ENCODE measurements around the gene ASPM. TPM values are rescaled to one million over a fixed set of nuclear protein-coding genes. Genes with fewer than 3 reads are reported as not detected.

Gene ASPM
- total RNA-seq, 2 experiments from 2014 or later, result 47.8 to 49.5 TPM

DNA sequence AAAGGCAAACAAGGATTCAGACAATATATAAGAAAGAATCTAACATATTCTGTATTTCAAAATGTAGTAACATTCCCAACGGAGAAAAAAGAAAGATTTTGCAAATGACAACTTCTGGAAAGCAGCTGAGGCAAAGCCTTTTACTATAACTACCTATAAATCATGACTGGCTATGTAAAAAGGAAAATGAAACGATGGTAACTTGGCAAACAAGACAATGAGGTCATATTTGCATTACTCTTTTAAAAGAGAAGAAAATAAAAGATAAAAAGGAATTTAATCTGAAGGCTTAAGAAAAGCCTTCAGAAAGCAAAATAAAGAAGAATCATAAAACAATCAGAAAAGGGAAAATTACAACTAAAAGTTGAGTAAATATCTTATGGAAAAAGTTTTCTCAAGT lies 25.1 kb upstream of the ASPM start:
- H3K27ac Mint-ChIP-seq, result no peak overlapping the region
- intact Hi-C loops (cut with DNase I, micrococcal nuclease), result no loop called here
- peaks cover 2% of the 10 kb centered on the region for H3K4me1 Mint-ChIP-seq
- H3K27me3 Mint-ChIP-seq, result no peaks in the 10 kb centered on the region
- DNase-seq (no peak), ATAC-seq (no peak)
- H3K4me3 Mint-ChIP-seq, result no peak overlapping the region
- H3K36me3 Mint-ChIP-seq (ENCODE audit: low read depth), result peaks cover 30% of the 10 kb centered on the region
- CTCF ChIA-PET, result interaction anchor here (2.0 kb wide), 1 partner anchor 10 kb away, joined by 5 read pairs; no protein-coding TSS in a partner anchor
- no peaks in the 10 kb centered on the region for H3K9me3 Mint-ChIP-seq (ENCODE audit: low read depth)
- POLR2A ChIA-PET, result no interaction called here

DNA sequence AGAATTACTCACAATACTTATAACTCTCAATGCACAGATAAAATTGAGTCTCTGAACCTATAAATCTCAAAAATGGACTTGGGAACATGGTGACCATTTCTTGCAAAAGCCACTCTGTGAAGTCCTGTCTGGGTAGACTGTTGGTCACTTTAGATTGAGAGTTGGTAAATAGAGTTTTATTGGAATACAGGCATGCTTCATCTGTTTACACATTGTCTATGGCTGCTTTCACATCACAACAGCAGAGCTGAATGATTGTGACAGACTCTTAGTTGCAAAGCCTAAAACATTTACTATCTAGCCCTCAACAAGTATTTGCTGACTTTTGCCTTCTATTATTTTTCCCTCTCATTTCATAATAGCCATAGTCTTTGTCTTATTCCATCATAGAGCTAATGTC lies 24.1 kb upstream of the ASPM start:
- Mint-ChIP-seq H3K27me3 (no peaks in the 10 kb centered on the region), H3K9me3 (ENCODE audit: low read depth) (no peaks in the 10 kb centered on the region), H3K27ac (no peak overlapping the region), H3K36me3 (ENCODE audit: low read depth) (peaks cover 30% of the 10 kb centered on the region), H3K4me3 (no peak overlapping the region), H3K4me1 (peaks cover 2% of the 10 kb centered on the region)
- no peak for DNase-seq
- POLR2A ChIA-PET, result no interaction called here
- CTCF ChIA-PET, result interaction anchor here (1.4 to 2.0 kb wide), 3 partner anchors 9 to 11 kb away, joined by 3 to 5 read pairs (median 4); no protein-coding TSS in a partner anchor
- ATAC-seq, result no peak
- intact Hi-C loops (cut with DNase I, micrococcal nuclease), result no loop called here

DNA sequence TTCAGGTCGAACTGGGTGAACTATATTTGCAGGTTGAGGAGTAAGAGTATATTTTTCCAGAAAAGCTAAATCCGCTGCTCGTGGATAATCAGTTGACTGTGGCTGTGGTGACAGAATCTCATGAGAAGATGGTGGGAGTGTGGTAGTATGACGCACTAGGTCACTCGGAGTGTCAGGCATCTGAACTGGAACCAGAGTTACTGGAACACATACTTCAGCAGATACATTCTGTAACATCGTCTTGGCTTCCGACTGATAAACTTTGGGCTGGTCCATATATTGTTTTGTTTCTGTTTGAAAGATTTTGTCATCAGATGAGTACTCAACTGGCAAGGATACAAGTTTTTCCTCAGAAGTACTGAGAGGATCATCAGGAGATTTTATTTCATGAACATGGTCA lies 13.0 kb upstream of the ASPM start:
- ChIA-PET CTCF (no interaction called here), POLR2A (no interaction called here)
- Mint-ChIP-seq H3K36me3 (ENCODE audit: low read depth) (peaks cover 5% of the 10 kb centered on the region), H3K9me3 (ENCODE audit: low read depth) (no peaks in the 10 kb centered on the region), H3K27me3 (no peaks in the 10 kb centered on the region), H3K4me3 (no peak overlapping the region), H3K4me1 (no peaks in the 10 kb centered on the region), H3K27ac (no peak overlapping the region)
- no peak for ATAC-seq
- intact Hi-C loops (cut with DNase I, micrococcal nuclease), result no loop called here
- no peak for DNase-seq

DNA sequence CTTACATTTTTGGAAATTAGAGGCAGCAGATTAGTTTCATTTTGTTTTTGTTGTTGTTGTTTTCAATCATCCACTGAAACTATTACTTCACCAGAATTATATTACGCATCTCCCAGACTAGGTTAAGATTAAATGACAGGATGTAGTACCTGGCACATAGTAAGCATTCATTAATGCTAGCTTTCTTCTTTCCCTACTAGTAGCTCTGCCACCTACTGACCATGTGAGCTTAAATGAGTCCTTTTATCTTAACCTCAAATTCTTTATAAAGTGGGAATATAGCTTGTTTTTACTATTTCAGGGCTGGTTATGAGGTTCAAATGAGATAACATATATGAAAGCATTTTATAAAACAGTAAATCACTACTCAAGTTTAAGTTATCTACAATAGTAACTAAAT lies 10.2 kb upstream of the ASPM start:
- H3K9me3 Mint-ChIP-seq (ENCODE audit: low read depth), result no peaks in the 10 kb centered on the region
- H3K4me1 Mint-ChIP-seq, result no peaks in the 10 kb centered on the region
- intact Hi-C loops (cut with DNase I, micrococcal nuclease), result no loop called here
- no peak overlapping the region for H3K4me3 Mint-ChIP-seq
- DNase-seq, result no peak
- H3K36me3 Mint-ChIP-seq (ENCODE audit: low read depth), result peaks cover 5% of the 10 kb centered on the region
- no peak overlapping the region for H3K27ac Mint-ChIP-seq
- POLR2A ChIA-PET, result no interaction called here
- no peak for ATAC-seq
- no peaks in the 10 kb centered on the region for H3K27me3 Mint-ChIP-seq
- CTCF ChIA-PET, result interaction anchor here (0.7 kb wide), 1 partner anchor 11 kb away, joined by 3 read pairs; no protein-coding TSS in a partner anchor

DNA sequence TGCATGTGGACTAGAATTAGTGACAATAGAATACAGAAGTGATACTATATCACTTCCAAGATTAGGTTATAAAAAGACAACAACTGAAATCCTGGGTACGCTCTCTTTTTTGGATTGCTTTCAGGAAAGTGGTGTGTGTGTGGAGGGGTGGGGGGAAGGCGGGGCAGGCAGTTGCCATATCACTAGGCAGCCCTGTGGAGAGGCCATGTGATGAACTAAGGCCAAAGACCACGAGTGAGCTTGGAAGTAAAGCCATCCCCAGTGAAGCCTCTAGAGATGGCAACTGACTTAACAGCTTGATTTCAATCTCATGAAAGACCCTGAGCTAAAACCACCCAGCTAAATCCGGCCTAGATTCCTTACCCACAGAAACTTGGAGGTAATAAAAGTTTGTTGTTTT lies 6.2 kb upstream of the ASPM start:
- intact Hi-C loops (cut with DNase I, micrococcal nuclease), result no loop called here
- POLR2A ChIA-PET, result no interaction called here
- ATAC-seq (no peak), DNase-seq (no peak)
- Mint-ChIP-seq H3K36me3 (ENCODE audit: low read depth) (no peaks in the 10 kb centered on the region), H3K27ac (no peak overlapping the region), H3K27me3 (no peaks in the 10 kb centered on the region), H3K4me3 (no peak overlapping the region), H3K4me1 (no peaks in the 10 kb centered on the region), H3K9me3 (ENCODE audit: low read depth) (no peaks in the 10 kb centered on the region)
- CTCF ChIA-PET, result interaction anchor here (0.5 to 1.4 kb wide), 2 partner anchors 28 to 198 kb away, joined by 3 to 4 read pairs; no protein-coding TSS in a partner anchor

DNA sequence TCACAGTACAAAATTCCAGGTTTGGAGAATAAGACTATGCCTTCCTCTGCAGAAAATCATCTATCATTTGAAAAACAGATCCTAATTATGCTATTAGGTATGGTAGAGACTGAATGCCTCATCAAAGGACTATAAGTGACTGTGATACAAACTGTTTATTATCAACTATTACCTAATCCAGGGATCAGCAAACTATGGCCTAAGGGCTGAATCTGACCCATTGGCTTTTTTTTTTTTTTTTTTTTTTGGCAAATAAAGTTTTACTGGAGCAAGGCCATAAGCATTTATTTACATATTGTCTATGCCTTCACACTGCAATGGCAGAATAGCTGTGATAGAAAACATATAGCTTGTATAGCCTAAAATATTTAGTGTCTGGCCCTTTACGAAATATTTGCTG lies 4.7 kb upstream of the ASPM start:
- H3K27ac Mint-ChIP-seq, result no peak overlapping the region
- DNase-seq (no peak), ATAC-seq (no peak)
- H3K4me1 Mint-ChIP-seq, result peaks cover 2% of the 10 kb centered on the region
- H3K4me3 Mint-ChIP-seq, result no peak overlapping the region
- no peaks in the 10 kb centered on the region for H3K36me3 Mint-ChIP-seq (ENCODE audit: low read depth)
- CTCF ChIA-PET, result interaction anchor here (0.6 to 1.4 kb wide), 3 partner anchors 29 to 775 kb away, joined by 3 to 4 read pairs (median 3); no protein-coding TSS in a partner anchor
- intact Hi-C loops (cut with DNase I, micrococcal nuclease), result no loop called here
- POLR2A ChIA-PET, result no interaction called here
- H3K27me3 Mint-ChIP-seq, result no peaks in the 10 kb centered on the region
- no peaks in the 10 kb centered on the region for H3K9me3 Mint-ChIP-seq (ENCODE audit: low read depth)

DNA sequence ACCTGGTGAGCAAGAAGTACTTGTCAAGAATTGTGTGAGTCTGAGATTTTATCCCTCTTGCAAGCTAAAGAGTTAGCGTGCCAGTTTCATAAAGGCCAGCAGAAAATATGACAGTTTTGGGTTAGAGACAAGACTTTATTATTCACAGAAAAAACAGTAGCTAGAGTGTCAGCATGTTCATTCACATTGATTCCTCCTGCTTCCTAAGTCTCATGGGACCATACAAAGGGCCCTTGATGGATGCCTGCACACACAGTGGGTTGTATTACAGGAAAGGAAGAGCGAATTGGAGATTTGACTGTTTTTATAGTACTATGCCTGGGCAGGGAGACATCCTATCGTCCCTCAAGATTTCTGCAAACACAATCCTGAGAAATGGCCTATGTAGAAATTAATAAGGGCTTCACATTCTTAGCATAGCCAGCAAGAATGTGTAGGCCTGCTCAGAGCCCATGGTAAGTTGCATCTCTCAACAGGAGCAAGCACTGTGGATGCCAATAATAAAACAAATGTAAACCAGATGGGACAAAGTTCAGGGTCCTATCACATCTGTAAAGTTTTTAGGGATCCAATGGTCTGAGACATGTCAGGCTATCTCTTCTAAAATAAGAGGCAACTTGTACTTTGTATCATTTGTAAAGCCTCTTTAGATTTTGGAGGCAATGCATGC lies 4.0 kb upstream of the ASPM start:
- H3K9me3 Mint-ChIP-seq (ENCODE audit: low read depth), result no peaks in the 10 kb centered on the region
- H3K27me3 Mint-ChIP-seq, result no peaks in the 10 kb centered on the region
- no peak overlapping the region for H3K4me3 Mint-ChIP-seq
- no peaks in the 10 kb centered on the region for H3K36me3 Mint-ChIP-seq (ENCODE audit: low read depth)
- ATAC-seq (no peak), DNase-seq (no peak)
- ChIA-PET POLR2A (no interaction called here), CTCF (interaction anchor here (0.6 kb wide), 1 partner anchor 227 kb away, joined by 3 read pairs; no protein-coding TSS in a partner anchor)
- H3K27ac Mint-ChIP-seq, result no peak overlapping the region
- intact Hi-C loops (cut with DNase I, micrococcal nuclease), result no loop called here
- H3K4me1 Mint-ChIP-seq, result peaks cover 2% of the 10 kb centered on the region

DNA sequence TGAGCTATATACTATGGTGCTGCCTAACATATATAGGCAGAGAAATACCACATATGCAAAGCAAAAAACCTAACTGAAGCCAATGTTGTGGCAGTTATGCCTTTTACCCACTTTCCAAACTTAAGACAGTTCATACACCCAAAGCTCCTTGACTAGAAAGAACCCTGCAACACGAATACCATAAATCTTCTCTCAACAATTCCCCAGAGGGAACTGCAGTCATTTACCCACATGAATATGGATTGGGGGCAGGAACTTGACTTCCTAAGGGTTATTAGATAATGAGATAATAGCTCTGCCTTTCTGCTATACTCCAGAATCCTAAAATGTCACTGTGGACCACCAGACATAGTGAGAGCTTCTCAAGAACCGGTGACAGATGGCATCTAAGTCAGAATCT lies 2.9 kb upstream of the ASPM start:
- DNase-seq (no peak), ATAC-seq (no peak)
- H3K4me3 Mint-ChIP-seq, result no peak overlapping the region
- H3K36me3 Mint-ChIP-seq (ENCODE audit: low read depth), result peaks cover 3% of the 10 kb centered on the region
- H3K4me1 Mint-ChIP-seq, result peaks cover 5% of the 10 kb centered on the region
- no peak overlapping the region for H3K27ac Mint-ChIP-seq
- no peaks in the 10 kb centered on the region for H3K27me3 Mint-ChIP-seq
- CTCF ChIA-PET, result interaction anchor here (1.0 kb wide), 1 partner anchor 33 kb away, joined by 3 read pairs; no protein-coding TSS in a partner anchor
- H3K9me3 Mint-ChIP-seq (ENCODE audit: low read depth), result no peaks in the 10 kb centered on the region
- POLR2A ChIA-PET, result no interaction called here
- intact Hi-C loops (cut with DNase I, micrococcal nuclease), result loop anchor here in 1 of 2 experiments (5.0 to 10.0 kb wide), 2 partner anchors 625 to 1008 kb away; partner anchors contain the start of genes DENND1B and NEK7

DNA sequence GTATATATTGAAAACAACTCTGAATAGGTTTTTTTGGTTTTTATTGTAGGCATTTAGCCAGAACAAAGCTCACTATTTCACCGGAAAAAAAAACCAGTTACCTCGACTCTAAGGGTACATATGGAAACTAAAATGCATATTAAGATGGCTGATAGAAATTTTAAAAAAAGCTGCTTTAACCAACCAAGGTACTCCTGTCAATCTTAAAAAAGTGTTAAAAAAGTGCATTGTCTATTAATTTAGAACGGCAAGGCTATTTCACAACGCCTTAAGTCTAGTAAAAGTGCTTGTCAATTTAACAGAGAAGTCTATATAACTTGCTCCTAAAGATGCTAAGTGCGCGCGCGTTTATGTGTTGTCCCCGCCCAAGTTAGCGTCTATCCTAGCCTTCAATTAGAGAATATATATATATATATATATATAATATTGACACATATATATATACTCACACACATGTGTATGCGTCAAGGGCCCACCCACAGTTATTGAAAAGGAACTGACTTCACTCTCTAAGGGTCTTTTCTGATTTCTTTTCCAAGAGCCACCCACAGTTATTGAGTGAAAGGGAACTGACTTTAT lies 934 bp downstream of the ASPM start:
- Mint-ChIP-seq H3K27me3 (peaks cover 3% of the 10 kb centered on the region), H3K36me3 (ENCODE audit: low read depth) (peaks cover 29% of the 10 kb centered on the region), H3K27ac (peak overlapping the region; percentile 91), H3K9me3 (ENCODE audit: low read depth) (no peaks in the 10 kb centered on the region), H3K4me1 (peaks cover 18% of the 10 kb centered on the region), H3K4me3 (peak overlapping the region; percentile 97)
- intact Hi-C loops (cut with DNase I, micrococcal nuclease), result loop anchor here in 1 of 2 experiments (5.0 to 10.0 kb wide), 2 partner anchors 629 to 1012 kb away; partner anchors contain the start of genes DENND1B and NEK7
- ChIA-PET POLR2A (no interaction called here), CTCF (interaction anchor here (0.6 kb wide), 1 partner anchor 82 kb away, joined by 3 read pairs; no protein-coding TSS in a partner anchor)
- ATAC-seq (no peak), DNase-seq (peak; percentile 19)

DNA sequence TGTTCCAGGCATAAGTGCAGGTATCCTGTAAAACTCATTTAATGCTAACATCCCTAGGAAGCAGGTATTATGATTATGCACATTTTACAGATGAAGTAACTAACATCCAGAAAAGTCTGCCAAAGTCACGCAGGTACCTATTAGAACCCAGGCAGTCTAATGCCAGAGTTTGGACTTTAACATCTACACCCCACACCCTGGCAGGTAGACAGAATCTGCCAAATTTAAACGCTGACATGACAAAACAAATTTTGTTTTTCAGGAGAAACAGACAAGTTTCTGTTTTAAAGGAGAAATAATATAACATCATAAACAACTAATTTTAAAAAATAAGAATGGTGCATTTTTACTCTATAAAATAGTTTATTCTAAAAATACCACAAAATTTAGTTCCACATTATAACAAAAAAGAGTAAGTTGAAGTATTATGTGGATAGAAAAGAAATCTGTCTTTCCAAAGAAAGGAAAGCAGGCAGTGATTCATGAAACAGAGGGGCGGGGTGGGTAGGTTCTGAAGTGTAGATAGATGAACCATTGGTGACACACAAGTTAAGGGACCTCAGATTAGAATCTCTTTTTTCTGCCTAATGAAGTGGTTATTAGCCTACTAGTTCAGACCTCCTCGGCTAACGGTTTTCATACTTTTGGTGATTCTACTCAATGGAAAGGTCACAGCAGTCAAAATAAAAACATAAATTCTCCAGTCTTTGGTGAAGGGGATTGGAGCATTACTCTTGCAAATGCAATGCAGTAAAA lies 1.7 kb downstream of the ASPM start:
- Mint-ChIP-seq H3K4me3 (peak overlapping the region; percentile 97), H3K27ac (no peak overlapping the region), H3K9me3 (ENCODE audit: low read depth) (no peaks in the 10 kb centered on the region), H3K27me3 (peaks cover 3% of the 10 kb centered on the region), H3K36me3 (ENCODE audit: low read depth) (peaks cover 33% of the 10 kb centered on the region), H3K4me1 (peaks cover 21% of the 10 kb centered on the region)
- DNase-seq (peak; percentile 32), ATAC-seq (no peak)
- CTCF ChIA-PET, result interaction anchor here (0.6 kb wide), 1 partner anchor 83 kb away, joined by 3 read pairs; no protein-coding TSS in a partner anchor
- POLR2A ChIA-PET, result no interaction called here
- intact Hi-C loops (cut with DNase I, micrococcal nuclease), result loop anchor here in 1 of 2 experiments (5.0 to 10.0 kb wide), 3 partner anchors 630 to 1013 kb away; partner anchors contain the start of genes C1orf53, DENND1B and NEK7

DNA sequence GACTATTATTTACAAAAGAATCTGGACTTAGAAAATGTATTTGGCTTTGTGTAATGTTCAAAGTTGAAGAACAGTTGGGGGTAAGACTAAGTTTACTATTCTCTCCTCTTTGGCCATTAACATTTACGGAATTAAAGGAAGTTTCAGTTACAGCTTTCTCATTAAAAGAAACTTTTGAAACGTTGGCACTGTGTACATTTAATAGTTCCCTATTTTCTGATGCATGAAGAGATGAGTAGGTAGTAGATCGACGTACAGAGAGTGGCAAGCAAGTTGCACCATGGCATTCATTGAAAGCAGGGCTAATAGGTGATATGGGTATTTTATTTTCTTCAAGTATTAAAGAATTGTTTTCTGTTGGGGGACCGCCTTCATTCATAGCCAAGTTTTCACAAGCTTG lies 3.2 kb downstream of the ASPM start:
- no peak for DNase-seq
- no peak overlapping the region for H3K4me3 Mint-ChIP-seq
- peaks cover 21% of the 10 kb centered on the region for H3K4me1 Mint-ChIP-seq
- H3K27ac Mint-ChIP-seq, result no peak overlapping the region
- peaks cover 3% of the 10 kb centered on the region for H3K27me3 Mint-ChIP-seq
- no peaks in the 10 kb centered on the region for H3K9me3 Mint-ChIP-seq (ENCODE audit: low read depth)
- intact Hi-C loops (cut with DNase I, micrococcal nuclease), result loop anchor here in 1 of 2 experiments (5.0 to 10.0 kb wide), 2 partner anchors 632 to 759 kb away; partner anchors contain the start of genes C1orf53 and DENND1B
- CTCF ChIA-PET, result no interaction called here
- H3K36me3 Mint-ChIP-seq (ENCODE audit: low read depth), result peaks cover 37% of the 10 kb centered on the region
- no peak for ATAC-seq
- POLR2A ChIA-PET, result no interaction called here
